DND-41 (cell line): Measurements from ENCODE around the gene PPARA.
"Not testable (repeated sequence)": the region's sequence is repeated elsewhere in the genome, so short reads cannot be mapped to it uniquely, and the experiment has no call there.

Experiments used
- ATAC-seq: fragments of 200-7000 bp; cut with Tn5 transposase; 3 replicates; pipeline ENCODE4 v1.9.1; 2021; ENCODE audit warnings: low read depth; ENCODE audit not compliant: insufficient read depth
- DNase-seq: peaks from one replicate; pipeline ENCODE4 v3.0.0-alpha.2; 2020
- H2AFZ ChIP-seq: 2 replicates; pipeline ENCODE4 v1.6.0; 2012; ENCODE audit warnings: low read depth, low read length
- H3K27ac ChIP-seq: 2 replicates; pipeline ENCODE4 v1.5.1; 2012; ENCODE audit warnings: low read length, inconsistent platforms
- H3K27me3 ChIP-seq: fragments of 200-600 bp; sonication (generic); 2 replicates; pipeline ENCODE4 v1.6.0; 2012; ENCODE audit warnings: low read length, mild to moderate bottlenecking, inconsistent platforms; ENCODE audit not compliant: insufficient read depth, poor library complexity
- H3K36me3 ChIP-seq: 2 replicates; pipeline ENCODE4 v1.5.1; 2012; ENCODE audit warnings: low read length, inconsistent platforms; ENCODE audit not compliant: insufficient read depth
- H3K4me1 ChIP-seq: 2 replicates; pipeline ENCODE4 v1.5.1; 2012; ENCODE audit warnings: mild to moderate bottlenecking, low read length; ENCODE audit not compliant: insufficient read depth
- H3K4me2 ChIP-seq: 2 replicates; pipeline ENCODE4 v1.6.0; 2012; ENCODE audit warnings: mild to moderate bottlenecking, moderate library complexity, low read length, inconsistent platforms; ENCODE audit not compliant: insufficient read depth
- H3K4me3 ChIP-seq, 2 experiments: fragments of 200-600 bp in 1 of 2; shearing (Covaris generic) in 1 of 2; 2 replicates each; pipeline ENCODE4 v1.5.1; 2012 to 2016; ENCODE audit warnings: inconsistent platforms in 2 of 2, low read length in 2 of 2, mild to moderate bottlenecking in 2 of 2, low read depth in 1 of 2, moderate library complexity in 1 of 2
- H3K79me2 ChIP-seq: 2 replicates; pipeline ENCODE4 v1.6.0; 2012; ENCODE audit warnings: low read length, inconsistent platforms; ENCODE audit not compliant: insufficient read depth
- H3K9ac ChIP-seq: 2 replicates; pipeline ENCODE4 v1.6.0; 2012; ENCODE audit warnings: low read depth, mild to moderate bottlenecking, inconsistent platforms, low read length, moderate library complexity
- H3K9me3 ChIP-seq: 2 replicates; pipeline ENCODE4 v1.5.1; 2012; ENCODE audit warnings: low read length, moderate library complexity, mild to moderate bottlenecking, inconsistent platforms; ENCODE audit not compliant: insufficient read depth, severe bottlenecking
- H4K20me1 ChIP-seq: 2 replicates; pipeline ENCODE4 v1.6.0; 2012; ENCODE audit warnings: low read length; ENCODE audit not compliant: insufficient read depth
- CTCF ChIP-seq: IDR thresholded peaks from 2 replicates; pipeline ENCODE4 v1.5.1; 2012; ENCODE audit warnings: borderline replicate concordance, low read length, moderate library complexity, mild to moderate bottlenecking; ENCODE audit not compliant: poor library complexity, severe bottlenecking; ENCODE audit errors: extremely low read depth
- EZH2 ChIP-seq: IDR thresholded peaks from 3 replicates; pipeline ENCODE4 v1.6.1; 2012; ENCODE audit warnings: borderline replicate concordance, low read depth, mild to moderate bottlenecking, moderate library complexity, low read length, inconsistent platforms; ENCODE audit not compliant: severe bottlenecking

Gene PPARA

GRCh38 chr22:46136486-46137217 is 13.7 kb upstream of the PPARA start:
- no peak for DNase-seq
- no peaks in the 10 kb centered on the region for H3K36me3 ChIP-seq
- no peak for ATAC-seq
- H3K4me2 ChIP-seq, result no peak overlapping the region
- H3K9ac ChIP-seq, result no peak overlapping the region
- TF ChIP-seq CTCF (no peak), EZH2 (no peak)
- H4K20me1 ChIP-seq, result no peaks in the 10 kb centered on the region
- no peak overlapping the region for H2AFZ ChIP-seq
- H3K9me3 ChIP-seq, result no peaks in the 10 kb centered on the region
- H3K27me3 ChIP-seq, result no peaks in the 10 kb centered on the region
- no peak overlapping the region for H3K4me3 ChIP-seq
- H3K27ac ChIP-seq, result no peak overlapping the region
- no peaks in the 10 kb centered on the region for H3K79me2 ChIP-seq
- H3K4me1 ChIP-seq, result no peaks in the 10 kb centered on the region

- H3K27me3 ChIP-seq, result no peaks in the 10 kb centered on the region
- no peak overlapping the region for H3K27ac ChIP-seq
- H4K20me1 ChIP-seq, result no peaks in the 10 kb centered on the region
- no peak overlapping the region for H3K4me3 ChIP-seq
- H3K79me2 ChIP-seq, result no peaks in the 10 kb centered on the region
- no peaks in the 10 kb centered on the region for H3K4me1 ChIP-seq
- TF ChIP-seq EZH2 (no peak), CTCF (no peak)
- no peak for ATAC-seq
- no peaks in the 10 kb centered on the region for H3K36me3 ChIP-seq
- H3K4me2 ChIP-seq, result no peak overlapping the region
- no peaks in the 10 kb centered on the region for H3K9me3 ChIP-seq
- DNase-seq, result no peak
- H3K9ac ChIP-seq, result no peak overlapping the region
- H2AFZ ChIP-seq, result no peak overlapping the region
Measured at GRCh38 chr22:46137218-46137766, 13.0 kb upstream of the PPARA start.

GRCh38 chr22:46138058-46138797 is 12.1 kb upstream of the PPARA start:
- DNase-seq, result no peak
- no peaks in the 10 kb centered on the region for H3K79me2 ChIP-seq
- no peak overlapping the region for H3K27ac ChIP-seq
- no peak for ATAC-seq
- H4K20me1 ChIP-seq, result no peaks in the 10 kb centered on the region
- H3K9ac ChIP-seq, result no peak overlapping the region
- no peak overlapping the region for H2AFZ ChIP-seq
- H3K27me3 ChIP-seq, result no peaks in the 10 kb centered on the region
- H3K36me3 ChIP-seq, result no peaks in the 10 kb centered on the region
- no peak overlapping the region for H3K4me2 ChIP-seq
- TF ChIP-seq CTCF (no peak), EZH2 (no peak)
- H3K9me3 ChIP-seq, result no peaks in the 10 kb centered on the region
- no peaks in the 10 kb centered on the region for H3K4me1 ChIP-seq
- no peak overlapping the region for H3K4me3 ChIP-seq

GRCh38 chr22:46139417-46139816 is 10.9 kb upstream of the PPARA start:
- H3K27me3 ChIP-seq, H4K20me1 ChIP-seq, DNase-seq, H3K79me2 ChIP-seq, H3K9ac ChIP-seq, H3K4me2 ChIP-seq, H3K36me3 ChIP-seq, H3K4me1 ChIP-seq, H2AFZ ChIP-seq, ATAC-seq, H3K4me3 ChIP-seq, H3K27ac ChIP-seq, H3K9me3 ChIP-seq: not testable (repeated sequence)
